ENCODE data around the gene PPBP.
"Not testable (repeated sequence)": the region's sequence is repeated elsewhere in the genome, so short reads cannot be mapped to it uniquely, and the experiment has no call there.

The PPBP gene

GRCh38 chr4:73991742-73992000, 3.7 kb upstream of the PPBP start:
- DNase-seq, result no peak

- DNase-seq, result no peak
Observed at GRCh38 chr4:73990988-73991741, 3.2 kb upstream of the PPBP start.

GRCh38 chr4:73989928-73990327, 1.9 kb upstream of the PPBP start:
- no peak for DNase-seq

GRCh38 chr4:73989031-73989430, 1.0 kb upstream of the PPBP start:
- no peak for DNase-seq

GRCh38 chr4:73985528-73985852, 2.5 kb downstream of the PPBP start:
- DNase-seq, result no peak

- DNase-seq, result no peak
Observed at GRCh38 chr4:73984736-73985527, 3.1 kb downstream of the PPBP start.

GRCh38 chr4:73981175-73981574, 6.8 kb downstream of the PPBP start:
- DNase-seq, result not testable (repeated sequence)

GRCh38 chr4:73979407-73979957, 8.5 kb downstream of the PPBP start:
- no peak for DNase-seq

- peak; percentile 9 for DNase-seq
Observed at GRCh38 chr4:73978886-73979285, 9.1 kb downstream of the PPBP start.

- DNase-seq, result no peak
Observed at GRCh38 chr4:73976716-73977115, 11.3 kb downstream of the PPBP start.

GRCh38 chr4:73976217-73976616, 11.8 kb downstream of the PPBP start:
- DNase-seq, result no peak

GRCh38 chr4:73974352-73974751, 13.6 kb downstream of the PPBP start:
- DNase-seq, result no peak

- DNase-seq, result no peak
Observed at GRCh38 chr4:73970945-73971344, 17.0 kb downstream of the PPBP start.

GRCh38 chr4:73970011-73970410, 18.0 kb downstream of the PPBP start:
- no peak for DNase-seq

GRCh38 chr4:73967866-73968265, 20.1 kb downstream of the PPBP start:
- no peak for DNase-seq

GRCh38 chr4:73964862-73965611, 23.0 kb downstream of the PPBP start:
- DNase-seq, result peak; percentile 5

GRCh38 chr4:73962724-73963123, 25.3 kb downstream of the PPBP start:
- no peak for DNase-seq

- DNase-seq, result not testable (repeated sequence)
Observed at GRCh38 chr4:73959041-73959440, 28.9 kb downstream of the PPBP start.

- DNase-seq, result no peak
Observed at GRCh38 chr4:73952352-73952751, 35.6 kb downstream of the PPBP start.

GRCh38 chr4:73950376-73950920, 37.5 kb downstream of the PPBP start:
- DNase-seq, result not testable (repeated sequence)

- no peak for DNase-seq
Observed at GRCh38 chr4:73948990-73949706, 38.8 kb downstream of the PPBP start.

- no peak for DNase-seq
Observed at GRCh38 chr4:73948291-73948690, 39.7 kb downstream of the PPBP start.

Data from hematopoietic multipotent progenitor cell treated with erythropoietin and hydrocortisone succinate and interleukin-3 and kit ligand, for 8 days (in vitro differentiated cells).